HT1080 (cell line): ENCODE data around the gene TTC39C. TPM values are rescaled to one million over a fixed set of nuclear protein-coding genes. Genes with fewer than 3 reads are reported as not detected.

Source experiments
- DNase-seq: peaks from one replicate; pipeline ENCODE4 v3.0.0-alpha.2; 2015; ENCODE audit warnings: low read depth
- total RNA-seq: library from RNA; depleted of rRNA; stranded (reverse); fragments of >200 nt; shearing (Covaris generic); gene quantifications from 2 replicates; pipeline ENCODE4 v1.2.3, GENCODE V29; 2014

Gene TTC39C
- total RNA-seq, 1 experiment from 2014 or later: 20.4 TPM

DNA sequence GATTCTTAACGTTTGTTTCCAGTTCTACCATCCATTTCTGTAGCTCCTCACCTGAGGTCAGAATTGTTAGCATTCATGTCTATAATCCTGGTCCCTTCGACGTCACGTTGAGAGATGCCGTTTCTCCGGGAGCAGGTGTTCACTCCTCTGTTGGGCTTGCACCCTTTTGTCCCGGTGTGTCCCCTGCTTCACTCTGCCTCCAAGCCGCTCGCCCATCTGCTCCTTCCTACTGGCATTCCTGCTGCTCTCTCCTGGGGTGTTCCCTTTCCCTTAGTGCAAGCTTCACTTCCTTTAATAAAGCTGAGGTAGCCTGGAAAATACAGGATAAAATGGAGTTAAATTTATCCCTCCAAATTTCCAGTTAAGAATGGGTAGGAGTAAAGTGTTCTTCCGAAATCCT lies 62.4 kb downstream of the TTC39C start:
- no peak for DNase-seq

DNA sequence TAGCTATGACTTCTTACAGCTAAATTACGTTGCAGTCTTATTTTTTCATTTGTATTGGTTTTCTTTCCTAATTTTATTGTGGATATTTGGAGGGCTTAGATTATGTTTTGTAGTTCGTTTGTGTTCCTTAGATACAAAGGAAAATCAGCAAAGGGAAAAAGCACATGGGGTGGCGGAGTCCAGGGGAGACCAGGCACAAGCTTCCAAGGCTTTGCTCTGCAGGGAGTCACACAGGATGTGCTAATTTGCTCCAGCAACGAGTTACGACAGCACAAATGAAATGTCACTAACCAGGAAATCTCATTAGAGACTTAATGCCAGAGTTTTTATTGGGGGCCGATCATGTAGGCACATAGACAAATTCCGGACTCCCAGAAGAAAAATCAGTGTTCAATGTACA lies 63.8 kb downstream of the TTC39C start:
- DNase-seq: no peak

DNA sequence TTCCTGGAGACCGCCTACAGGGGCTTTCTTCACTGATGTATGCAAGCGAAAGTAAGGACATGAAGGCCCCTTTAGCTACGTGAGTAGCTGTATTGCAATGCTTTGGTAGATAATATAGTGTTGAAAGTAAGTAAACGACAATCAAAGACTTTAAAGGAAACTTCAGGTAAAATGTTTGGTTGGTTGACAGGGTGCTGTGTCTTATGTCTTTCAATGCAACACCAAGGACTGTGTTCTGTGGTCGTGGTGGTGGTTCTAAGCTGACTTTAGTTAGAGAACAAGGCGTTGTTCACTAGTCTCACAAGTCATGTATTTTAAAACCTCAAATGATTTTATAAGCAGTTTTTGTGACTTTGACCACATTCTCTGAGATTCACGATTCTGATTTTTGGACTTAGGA lies 66.3 kb downstream of the TTC39C start:
- DNase-seq: no peak

DNA sequence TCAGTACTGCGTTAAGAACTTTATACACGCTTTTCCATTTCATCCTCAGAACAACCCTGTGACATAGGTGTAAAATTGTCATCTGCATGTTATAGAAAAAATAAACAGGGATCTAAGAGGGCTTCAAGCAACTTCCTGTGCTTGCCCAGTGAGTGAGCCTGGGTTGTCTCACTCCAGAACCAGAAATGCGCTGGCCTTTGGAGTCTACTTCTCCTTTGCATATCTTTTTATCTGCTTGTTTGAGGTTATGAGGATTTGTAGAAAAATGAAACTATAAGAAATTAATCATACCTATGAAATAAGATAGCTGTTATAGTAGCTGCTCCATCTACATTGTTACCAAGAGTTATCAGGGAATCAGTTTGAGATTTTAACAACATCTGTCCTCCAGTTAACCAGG lies 69.0 kb downstream of the TTC39C start:
- DNase-seq: no peak

DNA sequence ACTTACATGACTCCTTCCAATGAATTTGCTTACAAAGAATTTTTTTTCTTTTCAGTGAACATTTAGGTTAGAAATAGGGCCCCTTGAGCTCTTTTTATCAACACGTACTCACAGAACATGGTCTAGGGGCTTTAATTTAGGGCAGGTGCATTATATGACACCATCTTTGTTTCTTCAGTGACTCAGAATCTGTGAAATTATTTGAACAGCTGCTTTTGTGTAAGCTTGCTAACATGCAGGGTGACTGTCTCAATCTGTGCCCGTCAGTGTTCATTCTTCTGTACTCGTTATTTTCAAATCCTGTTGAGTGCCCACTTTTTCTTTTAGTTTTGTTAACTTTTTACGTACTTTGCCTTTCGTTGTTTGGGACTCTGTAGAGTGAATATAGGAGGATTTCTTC lies 71.5 kb downstream of the TTC39C start:
- no peak for DNase-seq

DNA sequence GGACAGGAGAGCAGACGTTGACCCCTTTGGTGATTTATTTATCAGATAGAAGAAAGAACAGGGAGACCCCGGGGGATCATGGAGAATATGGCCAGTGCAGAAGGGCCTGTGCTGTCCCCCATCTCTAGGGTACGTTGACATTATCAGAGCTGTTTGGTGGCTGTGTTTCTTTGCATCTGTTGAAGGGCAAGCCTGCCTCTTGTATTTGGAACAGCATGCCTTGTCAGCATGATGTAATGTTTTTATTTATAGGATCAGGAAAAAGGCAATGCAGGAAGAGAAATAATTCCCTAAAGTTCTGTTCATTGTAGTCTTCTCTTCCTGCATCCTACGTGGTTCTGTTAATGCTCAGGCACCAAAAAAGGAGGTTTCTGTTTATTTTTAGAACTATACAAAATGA lies 74.5 kb downstream of the TTC39C start:
- DNase-seq: no peak

DNA sequence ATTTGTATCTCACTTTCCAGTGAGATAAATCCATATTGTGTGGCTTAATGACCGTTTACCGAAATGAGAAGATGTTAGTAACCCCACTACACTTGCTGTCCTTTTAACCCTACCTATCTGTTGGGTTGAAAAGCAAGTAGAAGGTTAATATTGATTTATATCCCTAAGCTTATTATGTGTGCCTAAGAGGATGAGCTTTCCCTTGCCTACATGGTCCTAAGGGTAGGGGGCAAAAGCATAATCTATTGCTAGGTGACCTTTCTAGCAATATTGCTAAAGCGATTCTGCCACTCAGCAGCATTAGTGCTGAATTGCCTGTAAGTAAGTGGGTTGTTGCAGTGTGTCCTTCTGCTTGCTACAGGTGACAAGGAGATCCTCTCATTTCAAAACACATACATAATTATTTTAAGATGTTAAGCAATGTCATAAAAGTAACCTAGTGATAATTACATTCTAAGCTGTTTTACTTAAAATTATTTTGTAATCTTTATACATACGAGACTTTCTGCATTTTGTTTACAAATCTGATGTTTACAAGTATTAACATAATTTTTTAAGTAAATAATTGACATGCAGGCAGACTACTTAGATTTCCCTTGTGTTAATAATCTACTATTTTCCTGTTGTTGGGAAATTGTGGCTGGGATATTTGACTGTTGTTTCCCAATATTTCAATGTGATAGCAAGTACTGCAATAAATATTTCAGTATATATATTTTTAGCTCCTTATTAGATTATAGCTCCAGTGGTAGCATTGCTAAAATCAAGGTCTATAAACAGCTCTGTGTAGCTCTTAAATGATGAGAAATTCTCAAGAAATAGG lies 75.2 kb downstream of the TTC39C start:
- DNase-seq: no peak

DNA sequence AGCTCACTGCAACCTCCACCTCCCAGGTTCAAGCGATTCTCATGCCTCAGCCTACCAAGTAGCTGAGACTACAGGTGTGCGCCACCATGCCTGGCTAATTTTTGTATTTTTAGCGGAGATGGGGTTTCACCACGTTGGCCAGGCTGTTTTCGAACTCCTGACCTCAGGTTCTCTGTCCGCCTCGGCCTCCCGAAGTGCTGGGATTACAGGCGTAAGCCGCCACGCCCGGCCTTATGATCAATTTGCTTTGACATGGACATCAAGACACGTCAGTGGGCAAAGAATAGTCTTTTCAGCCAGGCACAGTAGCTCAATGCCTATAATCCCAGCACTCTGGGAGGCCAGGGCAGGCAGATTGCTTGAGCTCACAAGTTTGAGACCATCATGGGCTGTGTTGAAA lies 76.3 kb downstream of the TTC39C start:
- DNase-seq: no peak

DNA sequence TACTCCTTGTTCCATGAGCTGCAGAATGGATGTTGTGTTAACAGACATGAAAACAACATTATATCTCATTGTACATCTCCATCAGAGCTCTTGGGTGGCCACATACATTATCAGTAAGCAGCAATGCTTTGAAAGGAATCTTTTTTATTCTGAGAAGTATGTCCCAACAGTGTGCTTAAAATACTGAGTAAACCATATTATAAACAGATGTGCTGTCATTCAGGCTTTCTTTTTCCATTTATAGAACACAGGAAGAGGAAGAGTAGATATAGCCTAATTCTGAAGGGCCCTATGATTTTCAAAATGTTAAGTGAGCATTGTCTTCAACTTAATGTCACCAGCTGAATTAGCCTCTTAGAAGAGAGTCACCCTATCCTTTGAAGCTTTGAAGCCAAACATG lies 80.0 kb downstream of the TTC39C start:
- DNase-seq: no peak

DNA sequence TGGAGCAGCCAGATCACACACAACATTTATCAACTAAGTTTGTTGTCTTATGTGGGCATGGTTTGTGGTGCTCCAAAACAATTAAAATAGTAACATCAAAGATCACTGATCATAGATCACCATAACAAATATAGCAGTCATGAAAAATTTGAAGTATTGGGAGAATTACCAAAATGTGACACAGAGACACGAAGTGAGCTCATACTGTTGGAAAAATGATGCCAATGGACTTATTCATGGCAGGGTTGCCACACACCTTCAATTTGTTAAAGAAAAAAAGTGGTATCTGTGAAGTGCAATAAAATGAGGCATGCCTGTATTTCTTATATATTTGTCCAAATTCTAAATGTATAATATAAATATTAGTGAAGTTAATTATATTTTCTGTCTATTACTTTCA lies 81.4 kb downstream of the TTC39C start:
- DNase-seq: no peak

DNA sequence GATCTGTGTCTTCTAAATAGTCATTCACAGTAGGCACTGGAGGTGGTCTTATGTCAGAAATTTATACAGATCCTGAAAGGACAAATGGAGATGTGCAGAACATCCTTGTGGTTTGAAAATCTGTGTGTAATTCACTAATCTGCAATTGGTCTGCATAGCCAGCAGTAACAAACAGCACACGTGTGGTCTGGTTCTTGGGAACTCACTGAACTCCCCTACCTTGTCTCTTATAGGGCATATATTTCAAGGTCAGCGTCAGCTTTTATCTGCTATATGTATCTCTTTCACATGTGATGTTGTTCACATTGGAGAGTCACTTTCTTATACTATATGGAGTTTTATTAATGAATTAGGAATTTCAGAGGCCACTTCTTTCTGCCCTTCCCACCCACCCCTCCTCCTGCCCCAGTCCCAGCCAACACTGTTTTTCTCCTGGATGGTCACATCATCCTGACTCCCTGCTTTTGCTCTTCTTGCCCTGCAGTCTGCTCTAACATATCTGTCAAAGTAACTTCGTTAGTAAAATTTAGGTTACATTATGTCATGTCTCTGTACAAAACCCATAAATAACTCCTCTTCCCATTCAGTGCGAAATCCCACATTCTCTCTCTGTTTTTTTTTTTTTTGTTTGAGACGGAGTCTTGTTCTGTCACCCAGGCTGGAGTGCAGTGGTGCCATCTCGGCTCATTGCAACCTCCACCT lies 88.9 kb downstream of the TTC39C start:
- DNase-seq: no peak

DNA sequence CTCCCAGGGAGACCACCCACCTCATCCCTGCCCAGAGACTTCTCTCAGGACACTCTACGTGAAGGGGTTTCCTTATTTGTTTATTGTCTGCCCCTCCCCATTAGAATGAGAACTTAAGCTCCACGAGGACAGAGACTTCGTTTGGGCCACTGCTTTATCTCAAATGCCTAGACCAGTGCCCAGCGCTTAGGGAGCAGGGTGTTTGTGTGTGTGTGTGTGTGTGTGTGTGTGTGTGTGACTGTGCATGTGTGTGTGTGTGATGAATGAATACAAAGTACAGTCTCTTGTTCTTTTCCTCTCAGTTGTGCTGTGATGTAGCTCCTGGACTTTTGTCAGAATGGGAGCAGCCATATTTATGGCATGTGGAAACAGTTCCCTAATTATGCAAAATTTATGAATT lies 89.9 kb downstream of the TTC39C start:
- no peak for DNase-seq

DNA sequence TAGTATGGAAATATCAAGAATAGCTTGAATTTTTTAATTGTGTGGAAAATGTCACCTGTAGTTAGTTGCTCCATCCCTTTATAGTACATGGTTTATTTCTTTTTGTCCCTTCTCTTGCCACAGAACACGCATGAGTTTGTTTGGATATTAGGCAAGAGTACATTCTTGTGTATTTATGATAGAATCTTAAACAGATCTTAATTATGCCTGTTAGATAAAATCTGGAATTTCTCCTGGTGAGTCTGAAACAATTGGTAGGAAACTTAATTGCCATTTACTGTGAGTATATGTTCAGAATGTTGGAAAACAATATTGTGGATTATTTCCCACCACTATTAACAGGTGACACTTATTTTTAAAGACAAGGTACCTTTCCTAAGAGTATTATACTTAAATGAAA lies 94.1 kb downstream of the TTC39C start:
- no peak for DNase-seq

DNA sequence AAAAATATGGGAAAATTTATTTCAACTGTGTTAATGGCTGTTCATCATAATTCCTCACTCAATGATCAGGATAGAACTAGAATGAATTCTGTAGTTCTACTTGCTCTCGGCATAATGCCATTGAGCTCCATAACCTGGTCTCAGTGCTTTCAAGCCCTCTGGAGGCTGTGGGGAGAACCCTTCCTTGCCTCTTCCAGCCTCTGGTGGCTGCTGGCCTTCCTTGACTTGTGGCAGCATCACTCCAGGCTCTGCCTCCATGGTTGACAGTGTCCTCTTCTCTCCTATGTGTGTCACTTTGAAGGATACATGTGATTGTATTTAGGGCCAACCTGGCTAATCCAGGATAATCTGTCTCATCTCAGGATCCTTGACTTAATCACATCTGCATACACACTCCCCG lies 97.4 kb downstream of the TTC39C start:
- no peak for DNase-seq

DNA sequence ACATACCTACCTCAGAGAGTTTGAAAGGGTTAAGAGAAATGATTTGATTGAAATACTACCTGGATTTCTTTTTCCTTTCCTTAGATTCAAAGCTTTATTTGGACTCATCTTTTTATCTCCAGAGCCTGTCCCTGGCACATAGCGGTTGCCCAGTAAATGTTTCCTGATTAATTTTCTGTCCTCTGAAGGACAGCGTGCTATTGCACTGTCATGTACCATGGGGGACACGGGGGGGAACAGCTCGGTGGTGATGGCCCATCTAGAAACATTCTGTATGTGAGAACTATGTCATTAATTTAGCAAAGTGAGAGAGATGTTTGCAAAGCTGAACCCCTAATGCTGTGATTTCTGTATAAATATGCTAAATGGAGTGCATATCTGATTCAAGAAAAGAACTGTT lies 97.9 kb downstream of the TTC39C start:
- no peak for DNase-seq

DNA sequence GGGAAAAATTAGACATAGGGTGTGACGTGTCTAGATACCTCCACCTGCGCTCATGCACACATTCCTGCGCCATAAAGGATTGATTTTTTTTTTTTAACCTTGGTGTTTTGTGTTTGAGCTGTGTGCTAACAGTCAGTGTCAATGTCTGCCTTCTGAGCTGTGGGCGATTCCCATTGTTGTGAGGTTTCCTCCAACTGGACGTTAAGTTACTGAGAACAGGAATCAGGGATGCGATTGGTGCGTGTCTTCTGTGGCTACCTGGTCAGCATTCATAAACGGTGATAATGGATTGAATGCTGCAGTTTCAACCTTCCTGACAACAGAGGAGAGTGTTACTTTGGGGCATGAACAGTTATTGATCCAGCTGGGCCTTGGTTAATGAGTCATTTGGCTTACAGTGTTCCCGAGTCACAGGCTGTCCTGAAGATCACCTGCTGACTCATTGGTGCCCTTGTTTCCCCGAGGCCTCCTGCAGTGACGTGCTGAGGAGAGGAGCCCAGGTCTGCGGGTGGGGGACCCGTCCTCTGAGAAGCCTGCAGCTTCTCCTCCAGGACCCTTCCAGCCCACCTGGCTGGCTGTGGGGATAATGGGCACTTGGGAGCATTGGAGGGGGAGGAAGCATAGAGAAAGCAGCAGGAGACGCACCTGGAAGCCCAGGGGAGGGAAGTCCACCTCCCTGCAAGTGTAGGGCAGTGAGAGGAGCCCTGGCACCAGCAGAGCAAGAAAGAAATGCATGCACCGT lies 98.5 kb downstream of the TTC39C start:
- DNase-seq: peak; percentile 79

DNA sequence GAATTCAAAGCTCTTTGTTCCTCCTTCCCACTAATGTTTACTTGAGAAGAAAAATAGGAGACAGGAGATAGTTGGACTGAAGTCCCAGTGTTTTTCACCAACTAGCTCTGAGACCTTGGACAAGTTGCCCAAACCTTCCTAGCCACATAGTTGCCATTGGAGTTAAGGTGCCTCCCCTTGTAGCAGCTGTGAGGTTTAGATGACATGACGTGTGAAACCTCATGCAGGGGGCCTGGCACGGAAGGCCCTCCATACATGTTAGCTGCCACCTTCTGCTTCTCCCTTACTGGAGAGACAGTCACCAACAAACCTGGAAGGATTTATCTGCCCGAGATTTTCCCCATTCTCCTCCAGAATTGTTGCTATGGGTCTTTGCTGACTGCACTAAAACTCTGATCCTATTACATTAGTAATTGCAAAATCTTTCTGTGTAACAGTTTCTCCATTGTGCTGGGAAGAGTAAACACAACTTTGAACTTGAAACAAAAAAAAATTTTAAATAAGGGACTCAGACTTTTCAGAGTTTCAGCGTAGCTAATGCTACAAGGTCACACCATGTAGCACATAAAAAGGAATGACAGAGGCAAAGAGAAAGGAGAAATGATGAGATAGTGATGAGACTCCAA lies 100.5 kb downstream of the TTC39C start:
- no peak for DNase-seq

DNA sequence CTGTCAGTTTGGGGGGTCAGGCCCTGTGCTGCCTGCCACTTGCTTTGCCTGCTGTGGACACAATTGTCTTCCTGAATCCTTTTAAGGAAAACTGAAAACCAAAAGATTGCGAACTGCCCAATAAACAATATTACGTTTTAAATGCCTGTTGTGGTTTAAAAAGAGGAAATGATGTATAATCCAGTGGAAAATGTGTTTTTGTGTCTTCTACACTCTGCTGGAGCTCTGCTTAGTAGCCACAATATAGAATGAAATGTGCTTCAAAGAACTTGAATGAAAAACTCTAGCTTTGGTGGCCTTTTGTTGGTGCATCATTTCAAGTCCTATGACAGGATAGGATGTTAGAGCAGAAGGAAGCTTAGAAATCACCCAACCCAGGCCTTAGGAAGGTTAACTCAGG lies 101.1 kb downstream of the TTC39C start:
- no peak for DNase-seq

DNA sequence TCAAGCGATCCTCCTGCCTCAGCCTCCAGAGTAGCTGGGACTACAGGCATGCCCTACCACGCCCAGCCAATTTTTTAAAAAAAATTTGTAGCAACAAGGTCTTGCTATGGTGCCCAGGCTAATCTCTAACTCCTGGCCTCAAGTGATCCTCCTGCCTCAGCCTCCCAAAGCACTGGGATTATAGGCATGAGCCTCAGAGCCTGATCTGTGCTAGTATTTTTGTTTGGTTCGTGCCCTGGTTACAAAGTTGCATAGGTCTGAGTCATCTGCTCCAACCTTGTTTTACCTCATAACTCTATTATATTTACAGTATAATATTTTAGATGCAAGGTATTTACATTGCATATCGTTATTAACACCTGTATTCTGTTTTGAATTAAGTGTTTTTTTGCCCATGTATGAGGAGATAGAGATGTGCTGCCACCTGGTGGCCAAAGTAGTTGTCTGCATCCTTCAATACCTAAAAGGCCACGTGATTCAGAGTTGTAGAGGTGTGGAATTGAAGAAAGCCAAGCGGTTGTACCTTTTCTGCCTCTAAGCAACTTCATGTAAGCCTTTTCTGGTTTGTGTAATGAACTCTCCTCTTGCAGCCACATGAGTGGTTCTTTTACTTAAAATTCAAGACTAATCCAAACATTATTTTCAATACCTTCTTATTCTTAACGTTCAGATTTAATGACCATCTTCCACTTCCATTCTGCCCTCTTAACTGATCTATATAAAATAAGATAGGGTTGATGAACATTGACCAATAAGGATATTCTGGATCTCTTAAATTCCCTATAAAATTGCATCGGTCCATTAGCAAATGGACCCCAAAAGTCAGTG lies 104.4 kb downstream of the TTC39C start:
- DNase-seq: peak; percentile 66

DNA sequence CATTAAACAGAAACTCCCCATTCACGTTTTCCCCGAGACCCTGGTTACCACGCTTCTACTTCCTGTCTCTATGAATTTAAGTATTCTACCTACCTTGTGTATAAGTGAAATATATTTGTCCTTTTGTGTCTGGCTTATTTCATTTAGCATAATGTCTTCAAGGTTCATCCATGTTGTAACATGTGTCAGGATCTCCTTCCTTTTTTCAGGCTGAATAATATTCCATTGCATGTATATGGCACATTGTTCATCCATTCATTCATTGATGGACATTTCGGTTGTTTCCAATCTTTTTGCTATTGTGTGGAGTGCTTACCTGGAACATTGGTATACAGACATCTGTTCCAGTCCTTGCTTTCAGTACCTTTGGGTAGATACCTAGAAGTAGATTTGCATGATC lies 106.1 kb downstream of the TTC39C start:
- DNase-seq: no peak

DNA sequence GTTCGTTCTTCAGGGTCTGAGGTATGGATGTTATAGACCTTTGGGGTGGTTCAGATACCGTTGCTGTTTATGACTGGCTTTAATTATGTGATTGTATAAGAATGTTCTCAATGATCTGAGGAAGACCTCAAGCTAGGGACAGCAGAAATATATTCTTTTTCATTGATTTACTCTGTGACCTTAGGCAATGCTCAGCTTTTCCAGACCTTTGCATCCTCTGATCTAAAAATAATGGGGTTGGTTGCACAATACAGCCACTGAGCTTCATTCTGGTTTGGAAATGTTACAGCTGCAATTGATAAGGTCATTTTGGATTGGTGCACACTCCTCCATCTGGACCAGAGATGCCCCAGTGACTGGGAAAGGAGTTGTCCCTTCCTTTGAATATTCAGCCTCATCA lies 107.1 kb downstream of the TTC39C start:
- DNase-seq: no peak
